Testis (tissue), 2 donors: ENCODE measurements around the gene PDGFD.

ENCODE experiments used
- POLR2A ChIP-seq: fragments of 450-650 bp; IDR thresholded peaks from one replicate; pipeline ENCODE4 v1.6.1; 2017; ENCODE audit warnings: antibody characterized with exemption, mild to moderate bottlenecking, moderate library complexity
- TF ChIP-seq, protein P1 (sequence below), 3 experiments: fragments of 450-650 bp in 2 of 3; fragments of 200-600 bp in 1 of 3; sonication (generic) in 1 of 3; IDR thresholded peaks; one replicate each; pipeline ENCODE4 v1.5.1; 2016 to 2019; ENCODE audit warnings: antibody characterized with exemption in 3 of 3, mild to moderate bottlenecking in 2 of 3, moderate library complexity in 1 of 3

DNA sequence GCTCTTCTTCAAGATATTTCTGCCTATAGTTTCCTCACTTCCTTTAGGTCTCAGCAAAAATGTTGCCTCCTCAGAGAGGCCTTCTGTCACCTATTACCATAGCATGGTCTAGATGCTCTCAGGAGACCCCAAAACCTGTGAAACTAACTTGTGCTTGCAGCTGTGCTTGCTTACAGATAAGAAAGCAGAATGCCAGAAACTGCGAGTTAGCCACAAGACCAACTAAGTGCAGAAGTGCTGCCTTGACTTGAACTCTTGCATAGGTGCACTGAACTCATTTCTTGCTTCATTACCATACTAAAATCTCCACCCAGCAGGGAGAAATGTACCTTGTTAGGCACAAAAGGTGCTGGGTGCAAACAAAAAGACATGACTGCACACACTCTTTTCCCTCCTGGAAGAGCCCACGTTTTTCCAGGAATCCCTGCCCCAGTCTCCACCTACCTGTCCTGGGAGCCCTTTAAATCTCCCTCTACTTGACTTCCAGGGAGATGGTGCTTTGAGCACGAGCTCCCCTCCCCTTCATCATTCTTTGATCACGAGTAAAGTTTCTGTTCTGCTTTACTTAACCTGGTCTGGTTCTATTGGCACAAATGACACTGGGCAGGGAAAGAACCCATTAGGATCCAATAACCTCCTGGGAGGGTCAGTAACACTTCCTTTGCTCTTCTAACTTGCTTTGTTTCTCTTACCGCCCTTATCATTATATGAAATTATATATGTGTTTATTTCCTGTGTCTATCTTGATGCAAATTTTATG is 265.2 kb downstream of the PDGFD start:
- TF ChIP-seq POLR2A = no peak
- TF ChIP-seq, protein P1, sequence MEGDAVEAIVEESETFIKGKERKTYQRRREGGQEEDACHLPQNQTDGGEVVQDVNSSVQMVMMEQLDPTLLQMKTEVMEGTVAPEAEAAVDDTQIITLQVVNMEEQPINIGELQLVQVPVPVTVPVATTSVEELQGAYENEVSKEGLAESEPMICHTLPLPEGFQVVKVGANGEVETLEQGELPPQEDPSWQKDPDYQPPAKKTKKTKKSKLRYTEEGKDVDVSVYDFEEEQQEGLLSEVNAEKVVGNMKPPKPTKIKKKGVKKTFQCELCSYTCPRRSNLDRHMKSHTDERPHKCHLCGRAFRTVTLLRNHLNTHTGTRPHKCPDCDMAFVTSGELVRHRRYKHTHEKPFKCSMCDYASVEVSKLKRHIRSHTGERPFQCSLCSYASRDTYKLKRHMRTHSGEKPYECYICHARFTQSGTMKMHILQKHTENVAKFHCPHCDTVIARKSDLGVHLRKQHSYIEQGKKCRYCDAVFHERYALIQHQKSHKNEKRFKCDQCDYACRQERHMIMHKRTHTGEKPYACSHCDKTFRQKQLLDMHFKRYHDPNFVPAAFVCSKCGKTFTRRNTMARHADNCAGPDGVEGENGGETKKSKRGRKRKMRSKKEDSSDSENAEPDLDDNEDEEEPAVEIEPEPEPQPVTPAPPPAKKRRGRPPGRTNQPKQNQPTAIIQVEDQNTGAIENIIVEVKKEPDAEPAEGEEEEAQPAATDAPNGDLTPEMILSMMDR (IDR thresholded peaks at IDR 0.05) = no peak
